Sigmoid colon (tissue), 4 donors: Measurements from ENCODE around the gene PUM1.

Experiments used
- POLR2AphosphoS5 ChIP-seq, 4 donors: sonication (generic); formaldehyde crosslinking; IDR thresholded peaks; one replicate each; pipeline ENCODE4 v1.6.1; 2017; ENCODE audit warnings: antibody characterized with exemption in 4 of 4
- TF ChIP-seq, protein P1 (sequence below), 4 experiments: fragments of 450-650 bp in 3 of 4; fragments of 200-600 bp in 1 of 4; IDR thresholded peaks; one replicate each; pipeline ENCODE4 v1.5.1; 2016 to 2019; ENCODE audit warnings: antibody characterized with exemption in 4 of 4, mild to moderate bottlenecking in 3 of 4, moderate library complexity in 2 of 4

DNA sequence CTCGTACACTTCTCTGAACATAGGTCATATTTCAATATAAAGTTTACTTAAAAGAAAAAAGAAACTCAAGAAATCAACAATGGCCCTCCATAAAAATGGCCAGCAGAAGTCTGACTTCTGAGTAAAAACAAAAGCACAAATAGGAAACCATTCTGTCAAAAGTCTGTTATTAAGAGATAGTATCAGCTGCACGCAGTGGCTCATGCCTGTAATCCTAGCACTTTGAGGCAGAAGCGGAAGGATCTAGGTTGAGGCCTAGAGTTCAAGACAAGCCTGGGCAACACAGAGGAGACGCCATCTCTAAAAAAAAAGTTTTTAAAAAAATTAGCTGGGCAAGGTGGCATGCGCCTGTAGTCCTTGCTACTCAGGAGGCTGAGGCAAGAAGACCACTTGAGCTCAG, 67.3 kb downstream of the PUM1 start:
- TF ChIP-seq, protein P1, sequence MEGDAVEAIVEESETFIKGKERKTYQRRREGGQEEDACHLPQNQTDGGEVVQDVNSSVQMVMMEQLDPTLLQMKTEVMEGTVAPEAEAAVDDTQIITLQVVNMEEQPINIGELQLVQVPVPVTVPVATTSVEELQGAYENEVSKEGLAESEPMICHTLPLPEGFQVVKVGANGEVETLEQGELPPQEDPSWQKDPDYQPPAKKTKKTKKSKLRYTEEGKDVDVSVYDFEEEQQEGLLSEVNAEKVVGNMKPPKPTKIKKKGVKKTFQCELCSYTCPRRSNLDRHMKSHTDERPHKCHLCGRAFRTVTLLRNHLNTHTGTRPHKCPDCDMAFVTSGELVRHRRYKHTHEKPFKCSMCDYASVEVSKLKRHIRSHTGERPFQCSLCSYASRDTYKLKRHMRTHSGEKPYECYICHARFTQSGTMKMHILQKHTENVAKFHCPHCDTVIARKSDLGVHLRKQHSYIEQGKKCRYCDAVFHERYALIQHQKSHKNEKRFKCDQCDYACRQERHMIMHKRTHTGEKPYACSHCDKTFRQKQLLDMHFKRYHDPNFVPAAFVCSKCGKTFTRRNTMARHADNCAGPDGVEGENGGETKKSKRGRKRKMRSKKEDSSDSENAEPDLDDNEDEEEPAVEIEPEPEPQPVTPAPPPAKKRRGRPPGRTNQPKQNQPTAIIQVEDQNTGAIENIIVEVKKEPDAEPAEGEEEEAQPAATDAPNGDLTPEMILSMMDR (IDR thresholded peaks at IDR 0.05) = no peak
- no peak for TF ChIP-seq POLR2AphosphoS5 (IDR thresholded peaks at IDR 0.05)
